ENCODE data around the gene GSTO1. TPM values are rescaled to one million over a fixed set of nuclear protein-coding genes. Genes with fewer than 3 reads are reported as not detected.
"Not testable (repeated sequence)": the region's sequence is repeated elsewhere in the genome, so short reads cannot be mapped to it uniquely, and the experiment has no call there.

The GSTO1 gene
- total and polyA plus RNA-seq, 2 donors: 143 to 323 TPM

DNA sequence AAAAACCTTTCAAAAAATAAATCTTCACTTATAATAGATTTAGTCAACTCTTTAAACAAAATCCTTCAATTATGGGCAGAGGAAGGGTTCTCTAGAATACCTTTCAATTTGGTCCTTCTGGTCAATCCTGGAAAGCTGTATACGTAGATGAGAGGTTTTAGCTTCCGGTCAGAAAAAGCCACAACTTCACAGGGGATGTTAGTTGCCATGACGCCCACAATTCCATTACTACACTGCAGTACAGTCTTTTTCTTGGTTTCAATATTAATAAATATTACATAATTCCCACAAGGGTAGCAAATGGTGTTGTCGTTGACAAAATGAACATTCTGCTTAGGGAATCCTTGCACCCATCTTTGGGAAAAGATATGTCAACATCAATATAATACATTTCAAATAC, 24.2 kb upstream of the GSTO1 start:
- Histone ChIP-seq H3K4me1 (ENCODE audit: control insufficient read depth in 2 of 2, insufficient read depth in 2 of 2, low read length in 2 of 2) (peaks cover 3 to 9% of the 10 kb centered on the region in 2 donors), H3K4me3 (ENCODE audit: low read length in 2 of 2) (no peak overlapping the region), H3K27me3 (ENCODE audit: control insufficient read depth in 2 of 2, insufficient read depth in 1 of 2, low read length in 1 of 2) (peaks cover 9 to 16% of the 10 kb centered on the region in 2 donors), H3K36me3 (ENCODE audit: control insufficient read depth in 2 of 2, insufficient read depth in 2 of 2, low read length in 1 of 2) (no peaks in the 10 kb centered on the region), H3K9me3 (ENCODE audit: control insufficient read depth in 2 of 2, insufficient read depth in 1 of 2, low read length in 1 of 2) (no peaks in the 10 kb centered on the region), H3K27ac (ENCODE audit: low read depth in 1 of 2, low read length in 1 of 2) (no peak overlapping the region)
- WGBS: 92% methylated on average over 4 of the region's 4 CpGs
- DNase-seq (ENCODE audit: low read depth in 6 of 9, low spot score in 9 of 9): no peak

DNA sequence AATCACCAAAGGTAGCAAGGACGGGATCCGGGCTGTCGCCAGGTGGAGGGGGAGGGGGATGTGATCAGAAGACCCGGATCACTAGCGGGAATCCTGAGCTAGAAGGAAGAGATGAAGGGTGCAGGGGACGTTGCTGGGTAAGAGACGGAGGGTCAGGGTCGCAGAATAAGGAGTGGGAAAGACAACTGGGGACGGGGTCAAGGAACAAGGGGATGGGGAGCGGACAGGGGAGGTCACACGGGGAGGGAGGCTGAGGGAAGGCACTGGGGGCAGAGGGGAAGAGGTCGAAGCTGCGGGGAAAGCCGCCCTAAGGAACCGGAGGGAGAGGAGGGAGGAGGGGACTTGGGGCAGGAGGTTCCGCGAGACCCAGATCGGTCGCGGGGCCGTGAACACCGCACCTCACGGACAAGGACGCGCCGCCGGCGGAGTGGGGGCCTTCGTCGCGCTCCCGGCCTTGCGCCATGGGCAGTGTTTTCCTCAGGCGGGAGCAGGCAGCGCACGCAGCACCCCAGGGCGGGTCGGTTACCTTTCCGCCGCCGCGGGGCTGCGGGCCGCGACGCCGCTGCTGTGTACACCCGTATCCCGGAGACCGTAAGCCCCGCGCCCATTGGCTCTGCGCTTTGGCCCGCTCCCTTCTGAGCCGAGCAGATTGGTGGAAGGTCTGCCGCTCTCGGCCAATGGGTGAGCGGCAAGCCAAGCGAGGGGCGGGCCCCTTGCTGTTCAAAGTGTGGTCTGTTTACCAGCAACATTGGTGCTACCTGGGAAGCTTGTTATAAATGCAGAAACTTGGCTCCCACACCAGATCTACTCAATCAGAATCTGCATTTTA, 22.7 kb upstream of the GSTO1 start, which contains the start of gene CFAP43:
Gene CFAP43, minus strand, starts transcription at position 581 of the 829 bp plus-strand sequence. Its CDS starts 118 bp downstream, at position 463.
- H3K4me1 ChIP-seq (ENCODE audit: control insufficient read depth in 2 of 2, insufficient read depth in 2 of 2, low read length in 2 of 2): peaks cover 3 to 9% of the 10 kb centered on the region in 2 donors
- H3K27ac ChIP-seq (ENCODE audit: low read depth in 1 of 2, low read length in 1 of 2): no peak within 1 kb of the TSS
- H3K9me3 ChIP-seq (ENCODE audit: control insufficient read depth in 2 of 2, insufficient read depth in 1 of 2, low read length in 1 of 2): no peaks in the 10 kb centered on the region
- no peaks in the 10 kb centered on the region for H3K36me3 ChIP-seq (ENCODE audit: control insufficient read depth in 2 of 2, insufficient read depth in 2 of 2, low read length in 1 of 2)
- peak within 1 kb of the TSS; percentile 52 to 69 for H3K4me3 ChIP-seq (ENCODE audit: low read length in 2 of 2)
- peak; percentile 91 to 99 (median 96) for DNase-seq (ENCODE audit: low read depth in 6 of 9, low spot score in 9 of 9)
- peaks cover 9 to 16% of the 10 kb centered on the region in 2 donors for H3K27me3 ChIP-seq (ENCODE audit: control insufficient read depth in 2 of 2, insufficient read depth in 1 of 2, low read length in 1 of 2)
- WGBS: under 1% methylated on average over 60 of the region's 60 CpGs

- peak overlapping the region; percentile 52 to 69 for H3K4me3 ChIP-seq (ENCODE audit: low read length in 2 of 2)
- WGBS: 18% methylated on average over 20 of the region's 20 CpGs
- no peaks in the 10 kb centered on the region for H3K9me3 ChIP-seq (ENCODE audit: control insufficient read depth in 2 of 2, insufficient read depth in 1 of 2, low read length in 1 of 2)
- no peaks in the 10 kb centered on the region for H3K36me3 ChIP-seq (ENCODE audit: control insufficient read depth in 2 of 2, insufficient read depth in 2 of 2, low read length in 1 of 2)
- H3K27ac ChIP-seq (ENCODE audit: low read depth in 1 of 2, low read length in 1 of 2): no peak overlapping the region
- peaks cover 3 to 9% of the 10 kb centered on the region in 2 donors for H3K4me1 ChIP-seq (ENCODE audit: control insufficient read depth in 2 of 2, insufficient read depth in 2 of 2, low read length in 2 of 2)
- peaks cover 9 to 16% of the 10 kb centered on the region in 2 donors for H3K27me3 ChIP-seq (ENCODE audit: control insufficient read depth in 2 of 2, insufficient read depth in 1 of 2, low read length in 1 of 2)
- DNase-seq (ENCODE audit: low read depth in 6 of 9, low spot score in 9 of 9): no peak
Measured at GRCh38 chr10:104232613-104233102, 22.0 kb upstream of the GSTO1 start.

DNA sequence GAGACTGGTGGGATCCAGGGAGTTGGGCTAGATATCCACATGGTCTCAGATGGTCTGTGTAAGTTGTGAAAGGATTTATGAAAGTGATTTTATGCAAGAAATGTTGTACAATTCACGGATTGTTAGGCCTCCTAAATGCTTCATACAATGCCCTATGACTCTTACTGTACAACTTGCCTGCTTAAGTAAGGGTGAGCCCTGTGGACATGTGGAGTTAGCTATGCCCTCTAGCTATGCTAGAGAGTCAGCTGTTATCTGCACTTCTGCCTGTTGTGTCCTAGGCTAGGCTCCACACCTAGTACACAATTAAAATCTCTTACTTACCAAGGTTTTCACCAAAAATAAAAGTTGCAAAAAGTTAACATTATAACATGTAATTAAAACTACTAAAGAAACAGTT, 20.9 kb upstream of the GSTO1 start:
- Histone ChIP-seq H3K27me3 (ENCODE audit: control insufficient read depth in 2 of 2, insufficient read depth in 1 of 2, low read length in 1 of 2) (peaks cover 9 to 16% of the 10 kb centered on the region in 2 donors), H3K9me3 (ENCODE audit: control insufficient read depth in 2 of 2, insufficient read depth in 1 of 2, low read length in 1 of 2) (no peaks in the 10 kb centered on the region), H3K4me1 (ENCODE audit: control insufficient read depth in 2 of 2, insufficient read depth in 2 of 2, low read length in 2 of 2) (peaks cover 3 to 9% of the 10 kb centered on the region in 2 donors), H3K27ac (ENCODE audit: low read depth in 1 of 2, low read length in 1 of 2) (no peak overlapping the region), H3K36me3 (ENCODE audit: control insufficient read depth in 2 of 2, insufficient read depth in 2 of 2, low read length in 1 of 2) (no peaks in the 10 kb centered on the region), H3K4me3 (ENCODE audit: low read length in 2 of 2) (no peak overlapping the region)
- 96% methylated on average over 1 of the region's 1 CpG for WGBS
- no peak for DNase-seq (ENCODE audit: low read depth in 6 of 9, low spot score in 9 of 9)

DNA sequence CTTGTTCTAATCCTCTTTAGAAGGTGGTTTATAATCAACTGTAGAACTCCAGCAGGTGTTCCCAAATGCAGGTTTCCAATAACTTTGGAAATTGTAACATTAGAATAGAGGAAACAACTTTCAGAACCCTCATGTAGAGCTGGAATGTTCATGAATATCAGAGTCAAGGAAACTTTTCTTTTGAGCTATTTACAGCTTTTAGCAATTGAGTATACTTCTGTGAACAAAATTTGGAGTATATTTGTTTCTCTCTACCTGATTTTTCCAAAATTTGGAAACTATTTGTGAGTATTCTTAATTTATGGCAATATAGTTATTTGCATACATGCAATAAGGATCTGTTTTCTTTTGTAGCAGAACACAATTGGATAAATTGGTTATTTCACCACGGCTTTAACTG, 19.8 kb upstream of the GSTO1 start:
- DNase-seq (ENCODE audit: low read depth in 6 of 9, low spot score in 9 of 9): no peak
- 97% methylated on average over 1 of the region's 1 CpG for WGBS
- Histone ChIP-seq H3K9me3 (ENCODE audit: control insufficient read depth in 2 of 2, insufficient read depth in 1 of 2, low read length in 1 of 2) (no peaks in the 10 kb centered on the region), H3K4me1 (ENCODE audit: control insufficient read depth in 2 of 2, insufficient read depth in 2 of 2, low read length in 2 of 2) (peaks cover 3 to 9% of the 10 kb centered on the region in 2 donors), H3K27ac (ENCODE audit: low read depth in 1 of 2, low read length in 1 of 2) (no peak overlapping the region), H3K4me3 (ENCODE audit: low read length in 2 of 2) (no peak overlapping the region), H3K27me3 (ENCODE audit: control insufficient read depth in 2 of 2, insufficient read depth in 1 of 2, low read length in 1 of 2) (peaks cover 9 to 13% of the 10 kb centered on the region in 2 donors), H3K36me3 (ENCODE audit: control insufficient read depth in 2 of 2, insufficient read depth in 2 of 2, low read length in 1 of 2) (no peaks in the 10 kb centered on the region)

DNA sequence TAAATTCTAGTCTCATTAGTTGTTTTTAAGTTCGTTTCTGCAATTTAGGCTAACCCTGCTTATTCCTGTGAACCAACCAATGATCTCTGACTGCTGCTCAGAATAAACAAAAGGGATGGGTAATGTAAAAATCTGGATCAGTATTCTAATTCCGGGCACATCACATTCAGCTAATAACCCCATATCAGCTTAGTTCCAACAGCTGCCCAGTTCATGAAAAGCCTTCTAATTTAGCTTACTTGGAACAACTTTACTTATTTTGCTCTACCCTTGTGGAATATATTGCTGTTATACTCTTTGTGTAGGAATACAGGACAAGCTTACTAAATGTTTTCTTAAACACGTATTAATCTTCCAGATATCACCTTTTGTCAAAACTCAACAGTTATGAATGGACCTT, 18.9 kb upstream of the GSTO1 start:
- no peak overlapping the region for H3K4me3 ChIP-seq (ENCODE audit: low read length in 2 of 2)
- H3K4me1 ChIP-seq (ENCODE audit: control insufficient read depth in 2 of 2, insufficient read depth in 2 of 2, low read length in 2 of 2): peaks cover 3 to 9% of the 10 kb centered on the region in 2 donors
- no peaks in the 10 kb centered on the region for H3K36me3 ChIP-seq (ENCODE audit: control insufficient read depth in 2 of 2, insufficient read depth in 2 of 2, low read length in 1 of 2)
- WGBS: 95% methylated on average over 3 of the region's 3 CpGs
- no peak for DNase-seq (ENCODE audit: low read depth in 6 of 9, low spot score in 9 of 9)
- H3K27me3 ChIP-seq (ENCODE audit: control insufficient read depth in 2 of 2, insufficient read depth in 1 of 2, low read length in 1 of 2): peaks cover 5 to 10% of the 10 kb centered on the region in 2 donors
- no peak overlapping the region for H3K27ac ChIP-seq (ENCODE audit: low read depth in 1 of 2, low read length in 1 of 2)
- no peaks in the 10 kb centered on the region for H3K9me3 ChIP-seq (ENCODE audit: control insufficient read depth in 2 of 2, insufficient read depth in 1 of 2, low read length in 1 of 2)

GRCh38 chr10:104240078-104240477, 14.6 kb upstream of the GSTO1 start:
- Histone ChIP-seq H3K4me1 (ENCODE audit: control insufficient read depth in 2 of 2, insufficient read depth in 2 of 2, low read length in 2 of 2) (no peaks in the 10 kb centered on the region), H3K9me3 (ENCODE audit: control insufficient read depth in 2 of 2, insufficient read depth in 1 of 2, low read length in 1 of 2) (no peaks in the 10 kb centered on the region), H3K36me3 (ENCODE audit: control insufficient read depth in 2 of 2, insufficient read depth in 2 of 2, low read length in 1 of 2) (no peaks in the 10 kb centered on the region), H3K27me3 (ENCODE audit: control insufficient read depth in 2 of 2, insufficient read depth in 1 of 2, low read length in 1 of 2) (no peaks in the 10 kb centered on the region), H3K4me3 (ENCODE audit: low read length in 2 of 2) (no peak overlapping the region), H3K27ac (ENCODE audit: low read depth in 1 of 2, low read length in 1 of 2) (no peak overlapping the region)
- DNase-seq (ENCODE audit: low read depth in 6 of 9, low spot score in 9 of 9): no peak
- WGBS: 57% methylated on average over 2 of the region's 2 CpGs

GRCh38 chr10:104242545-104242944, 12.1 kb upstream of the GSTO1 start:
- DNase-seq (ENCODE audit: low read depth in 6 of 9, low spot score in 9 of 9): no peak
- no peak overlapping the region for H3K4me3 ChIP-seq (ENCODE audit: low read length in 2 of 2)
- no peaks in the 10 kb centered on the region for H3K4me1 ChIP-seq (ENCODE audit: control insufficient read depth in 2 of 2, insufficient read depth in 2 of 2, low read length in 2 of 2)
- no peaks in the 10 kb centered on the region for H3K36me3 ChIP-seq (ENCODE audit: control insufficient read depth in 2 of 2, insufficient read depth in 2 of 2, low read length in 1 of 2)
- no peaks in the 10 kb centered on the region for H3K9me3 ChIP-seq (ENCODE audit: control insufficient read depth in 2 of 2, insufficient read depth in 1 of 2, low read length in 1 of 2)
- H3K27me3 ChIP-seq (ENCODE audit: control insufficient read depth in 2 of 2, insufficient read depth in 1 of 2, low read length in 1 of 2): no peaks in the 10 kb centered on the region
- no peak overlapping the region for H3K27ac ChIP-seq (ENCODE audit: low read depth in 1 of 2, low read length in 1 of 2)

DNA sequence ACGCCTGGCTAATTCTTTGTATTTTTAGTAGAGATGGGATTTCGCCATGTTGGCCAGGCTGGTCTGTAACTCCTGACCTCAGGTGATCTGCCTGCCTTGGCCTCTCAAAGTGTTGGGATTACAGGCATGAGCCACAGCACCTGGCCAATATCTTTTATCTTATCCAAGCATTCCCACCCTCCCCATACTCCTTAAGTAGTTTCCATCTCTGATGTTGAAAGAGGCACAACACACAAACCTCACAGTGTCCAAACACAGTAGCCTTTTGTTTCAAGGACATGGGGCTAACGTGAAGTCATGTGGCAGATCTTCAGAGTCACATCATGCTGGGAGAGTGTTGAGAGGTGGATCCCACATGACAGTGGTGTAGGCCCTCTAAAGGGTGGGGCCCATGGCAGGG, 11.7 kb upstream of the GSTO1 start:
- H3K27me3 ChIP-seq (ENCODE audit: control insufficient read depth in 2 of 2, insufficient read depth in 1 of 2, low read length in 1 of 2); H3K9me3 ChIP-seq (ENCODE audit: control insufficient read depth in 2 of 2, insufficient read depth in 1 of 2, low read length in 1 of 2); DNase-seq (ENCODE audit: low read depth in 6 of 9, low spot score in 9 of 9); H3K4me3 ChIP-seq (ENCODE audit: low read length in 2 of 2); H3K27ac ChIP-seq (ENCODE audit: low read depth in 1 of 2, low read length in 1 of 2); H3K36me3 ChIP-seq (ENCODE audit: control insufficient read depth in 2 of 2, insufficient read depth in 2 of 2, low read length in 1 of 2); H3K4me1 ChIP-seq (ENCODE audit: control insufficient read depth in 2 of 2, insufficient read depth in 2 of 2, low read length in 2 of 2): not testable (repeated sequence)
- 99% methylated on average over 3 of the region's 3 CpGs for WGBS

Data from thymus (tissue), 11 donors.